Right atrium auricular region (tissue), 2 donors: ENCODE results near the gene LAMP5. TPM values are rescaled to one million over a fixed set of nuclear protein-coding genes. Genes with fewer than 3 reads are reported as not detected.

Experiments used
- DNase-seq: peaks from one replicate; pipeline ENCODE4 v3.0.0-alpha.2; 2019; ENCODE audit warnings: low spot score
- H3K27ac ChIP-seq, 2 donors: fragments of 200-600 bp; sonication (generic); 1 replicate in 1 of 2; 2 replicates in 1 of 2; pipeline ENCODE4 v1.5.1; 2016 to 2019
- H3K27me3 ChIP-seq, 2 donors: fragments of 200-600 bp; sonication (generic); one replicate each; pipeline versions ENCODE4 v1.5.1 to v1.6.0; 2017 to 2019
- H3K36me3 ChIP-seq: fragments of 200-600 bp; sonication (generic); one replicate; pipeline ENCODE4 v1.5.1; 2016
- H3K4me1 ChIP-seq, 2 donors: fragments of 200-600 bp; sonication (generic); one replicate each; pipeline versions ENCODE4 v1.5.1 to v1.6.0; 2017 to 2019
- H3K4me3 ChIP-seq, 2 donors: fragments of 200-600 bp; sonication (generic); 1 replicate in 1 of 2; 2 replicates in 1 of 2; pipeline ENCODE4 v1.5.1; 2017 to 2019; ENCODE audit warnings: mild to moderate bottlenecking in 1 of 2, moderate library complexity in 1 of 2
- H3K9me3 ChIP-seq, 2 donors: fragments of 200-600 bp; sonication (generic); one replicate each; pipeline ENCODE4 v1.5.1; 2019
- CTCF ChIP-seq, 2 donors: fragments of 200-600 bp; sonication (generic); IDR thresholded peaks; one replicate each; pipeline ENCODE4 v1.5.1; 2019; ENCODE audit warnings: antibody characterized with exemption in 2 of 2
- total RNA-seq, 2 donors: library from RNA; depleted of rRNA; stranded (reverse); fragments of >200 nt; gene quantifications; one replicate each; pipeline ENCODE4 v1.1.0, GENCODE V29; 2016

LAMP5 gene
- total RNA-seq, 2 donors from 2014 or later: not detected

GRCh38 chr20:9565910-9566550, 51.6 kb downstream of the LAMP5 start:
- no peak for TF ChIP-seq CTCF (IDR thresholded peaks at IDR 0.05)
- DNase-seq: no peak
- no peaks in the 10 kb centered on the region for H3K36me3 ChIP-seq
- H3K4me1 ChIP-seq: no peaks in the 10 kb centered on the region
- H3K4me3 ChIP-seq: no peak overlapping the region
- H3K27ac ChIP-seq: no peak overlapping the region
- H3K27me3 ChIP-seq: no peaks in the 10 kb centered on the region
- H3K9me3 ChIP-seq: no peaks in the 10 kb centered on the region

- Histone ChIP-seq H3K27ac (no peak overlapping the region), H3K9me3 (no peaks in the 10 kb centered on the region), H3K4me1 (no peaks in the 10 kb centered on the region), H3K27me3 (no peaks in the 10 kb centered on the region), H3K36me3 (no peaks in the 10 kb centered on the region), H3K4me3 (no peak overlapping the region)
- no peak for DNase-seq
- no peak for TF ChIP-seq CTCF (IDR thresholded peaks at IDR 0.05)
These were observed 52.6 kb downstream of the LAMP5 start for GRCh38 chr20:9566977-9567376.

- TF ChIP-seq CTCF (IDR thresholded peaks at IDR 0.05): no peak
- no peak for DNase-seq
- Histone ChIP-seq H3K4me1 (no peaks in the 10 kb centered on the region), H3K4me3 (no peak overlapping the region), H3K9me3 (no peaks in the 10 kb centered on the region), H3K36me3 (no peaks in the 10 kb centered on the region), H3K27ac (no peak overlapping the region), H3K27me3 (no peaks in the 10 kb centered on the region)
These were observed 56.2 kb downstream of the LAMP5 start for GRCh38 chr20:9570612-9571011.

GRCh38 chr20:9571783-9572182, 57.4 kb downstream of the LAMP5 start:
- H3K4me1 ChIP-seq: no peaks in the 10 kb centered on the region
- no peaks in the 10 kb centered on the region for H3K27me3 ChIP-seq
- H3K4me3 ChIP-seq: no peak overlapping the region
- H3K27ac ChIP-seq: no peak overlapping the region
- no peak for TF ChIP-seq CTCF (IDR thresholded peaks at IDR 0.05)
- H3K9me3 ChIP-seq: no peaks in the 10 kb centered on the region
- no peak for DNase-seq
- H3K36me3 ChIP-seq: no peaks in the 10 kb centered on the region

GRCh38 chr20:9572670-9573069, 58.3 kb downstream of the LAMP5 start:
- H3K4me3 ChIP-seq: no peak overlapping the region
- H3K36me3 ChIP-seq: no peaks in the 10 kb centered on the region
- TF ChIP-seq CTCF (IDR thresholded peaks at IDR 0.05): no peak
- no peaks in the 10 kb centered on the region for H3K27me3 ChIP-seq
- DNase-seq: no peak
- no peaks in the 10 kb centered on the region for H3K9me3 ChIP-seq
- H3K27ac ChIP-seq: no peak overlapping the region
- H3K4me1 ChIP-seq: no peaks in the 10 kb centered on the region
